HFF-Myc (cell line): ENCODE data around the gene KRTAP10-4.
"Not testable (repeated sequence)": the region's sequence is repeated elsewhere in the genome, so short reads cannot be mapped to it uniquely, and the experiment has no call there.

Source experiments
- DNase-seq: peaks from one replicate; pipeline ENCODE4 v3.0.0-alpha.2; 2011; ENCODE audit warnings: low read depth; ENCODE audit errors: extremely low read depth
- H3K4me3 ChIP-seq: replicated peaks from 2 replicates; pipeline ENCODE4 v1.5.1; 2011; ENCODE audit warnings: low read depth, mild to moderate bottlenecking, control low read depth, low read length
- CTCF ChIP-seq: IDR thresholded peaks from 2 replicates; pipeline ENCODE4 v1.5.1; 2012; ENCODE audit warnings: mild to moderate bottlenecking, low read depth, low read length, control low read depth; ENCODE audit errors: missing control alignments

KRTAP10-4 gene

GRCh38 chr21:44578371-44579055, 5.0 kb downstream of the KRTAP10-4 start:
- no peak for TF ChIP-seq CTCF
- no peak overlapping the region for H3K4me3 ChIP-seq
- DNase-seq = no peak

DNA sequence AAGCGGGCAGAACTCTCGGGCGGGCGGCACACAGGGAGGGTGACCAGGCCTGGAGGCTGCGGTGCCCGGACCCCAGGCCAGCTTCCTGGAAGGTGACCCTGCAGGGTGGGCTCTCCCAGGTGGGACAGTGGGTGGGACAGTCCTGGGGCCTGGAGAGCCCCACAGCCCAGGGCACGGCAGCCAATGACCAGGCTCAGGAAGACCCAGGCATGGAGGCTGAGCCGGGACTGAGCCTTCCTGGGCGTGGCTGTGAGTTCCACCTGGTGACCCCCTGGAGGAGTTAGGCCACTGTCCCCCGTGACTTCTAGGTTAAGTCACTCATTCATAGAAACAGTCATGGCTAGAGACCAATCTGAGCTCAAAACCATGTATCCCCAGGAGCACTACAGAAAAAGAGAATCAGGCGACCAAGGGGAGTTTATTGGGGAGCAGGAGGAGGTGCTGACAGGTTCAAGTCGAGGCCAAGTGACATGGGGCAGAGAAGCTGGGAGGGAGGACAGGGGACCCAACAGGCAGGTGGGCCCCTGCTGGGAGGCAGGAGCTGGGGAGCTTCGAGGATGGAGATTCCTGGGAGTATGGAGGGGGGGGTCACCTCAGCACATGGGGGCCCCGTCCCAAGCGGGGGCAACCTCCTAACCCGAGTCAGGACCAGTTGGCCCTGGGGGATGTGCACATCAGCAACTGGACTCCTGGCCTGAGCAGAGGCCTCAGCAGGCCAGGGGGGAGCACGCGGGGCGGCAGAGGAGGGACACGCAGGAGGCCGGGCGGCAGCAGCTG, 5.7 kb downstream of the KRTAP10-4 start:
- TF ChIP-seq CTCF = no peak
- H3K4me3 ChIP-seq = no peak overlapping the region
- no peak for DNase-seq

GRCh38 chr21:44579833-44580144, 6.3 kb downstream of the KRTAP10-4 start:
- no peak for TF ChIP-seq CTCF
- no peak overlapping the region for H3K4me3 ChIP-seq
- DNase-seq = no peak

GRCh38 chr21:44580231-44580821, 6.8 kb downstream of the KRTAP10-4 start, which contains the start of gene KRTAP10-5:
KRTAP10-5 (minus strand) TSS chr21:44580604; CDS start chr21:44580578, 26 bp downstream.
- not testable (repeated sequence) for H3K4me3 ChIP-seq, DNase-seq

DNA sequence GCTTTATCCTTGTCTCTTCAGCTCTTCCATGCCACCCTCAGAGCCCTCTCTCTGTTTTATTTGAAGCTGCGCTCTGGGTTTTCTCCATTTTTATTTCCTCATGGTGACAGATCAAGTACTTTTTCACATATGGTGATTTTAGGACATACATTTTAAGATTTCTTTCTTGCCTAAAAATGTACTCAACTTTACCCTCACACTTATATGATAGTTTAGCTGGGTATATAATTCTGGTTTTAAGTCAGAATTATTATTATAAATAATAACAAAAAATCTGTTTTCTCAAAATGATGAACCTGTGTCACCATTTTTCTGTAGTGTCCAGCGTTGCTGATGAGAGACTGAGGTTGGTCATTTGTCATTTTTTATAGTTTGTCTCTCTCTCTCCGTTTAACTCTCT, 7.6 kb downstream of the KRTAP10-4 start:
- no peak for DNase-seq
- TF ChIP-seq CTCF = no peak
- no peak overlapping the region for H3K4me3 ChIP-seq

- TF ChIP-seq CTCF = no peak
- DNase-seq = no peak
- no peak overlapping the region for H3K4me3 ChIP-seq
Observed at GRCh38 chr21:44582055-44582454, 8.5 kb downstream of the KRTAP10-4 start.

DNA sequence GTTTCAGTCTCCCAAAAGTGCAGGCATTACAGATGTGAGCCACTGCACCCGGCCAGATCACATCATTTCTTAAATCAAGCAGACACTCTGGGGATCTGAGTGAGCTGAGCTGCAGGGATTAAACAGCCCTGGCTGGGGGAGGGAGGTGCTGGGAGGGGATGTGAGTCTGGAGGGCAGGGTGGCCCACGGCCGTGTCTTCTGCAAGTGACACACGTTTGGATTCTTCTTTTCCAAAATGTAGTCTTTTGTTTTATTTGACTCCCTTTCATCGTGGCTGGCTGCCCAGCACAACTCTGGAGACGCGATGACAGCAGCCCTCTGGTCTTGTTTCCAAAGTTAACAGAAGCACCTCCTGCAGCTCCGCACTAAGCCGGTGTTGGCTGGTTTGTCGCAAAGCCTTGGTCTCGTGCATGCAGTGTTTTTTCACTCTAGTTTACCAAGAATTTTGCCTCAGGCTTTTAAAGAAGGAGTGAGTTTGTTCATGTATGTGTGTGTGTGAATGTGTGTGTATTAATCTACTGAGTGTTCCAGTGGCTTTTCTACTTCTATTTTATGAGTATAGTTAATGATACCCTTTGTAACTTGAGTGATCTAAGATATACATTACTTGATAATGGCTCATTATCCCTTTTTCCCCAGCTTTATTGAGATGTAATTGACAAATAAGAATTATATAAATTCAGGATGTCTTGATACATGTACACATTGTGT, 9.7 kb downstream of the KRTAP10-4 start:
- no peak for DNase-seq
- TF ChIP-seq CTCF = no peak

More for the DNA sequence above, 9.7 kb downstream of the KRTAP10-4 start:
- H3K4me3 ChIP-seq = no peak overlapping the region
